GM21390 (cell line): Measurements from ENCODE around the gene BTG1.
"Not testable (repeated sequence)": the region's sequence is repeated elsewhere in the genome, so short reads cannot be mapped to it uniquely, and the experiment has no call there.

Experiments used
- ATAC-seq: cut with Tn5 transposase; IDR thresholded peaks from one replicate; pipeline ENCODE4 v1.9.1; 2021; ENCODE audit not compliant: unreplicated experiment

The BTG1 gene

GRCh38 chr12:92151916-92152315, 6.3 kb upstream of the BTG1 start:
- ATAC-seq, result no peak

- ATAC-seq, result no peak
Measured at GRCh38 chr12:92149563-92149962, 3.9 kb upstream of the BTG1 start.

GRCh38 chr12:92147491-92147890, 1.8 kb upstream of the BTG1 start:
- no peak for ATAC-seq

- no peak for ATAC-seq
Measured at GRCh38 chr12:92146497-92147224, 1.0 kb upstream of the BTG1 start.

GRCh38 chr12:92145481-92145730, 240 bp downstream of the BTG1 start:
- ATAC-seq, result peak; percentile 4

GRCh38 chr12:92144631-92145480, 790 bp downstream of the BTG1 start:
- no peak for ATAC-seq

GRCh38 chr12:92143686-92144630, 1.7 kb downstream of the BTG1 start:
- peak; percentile 16 for ATAC-seq

GRCh38 chr12:92143258-92143657, 2.4 kb downstream of the BTG1 start:
- no peak for ATAC-seq

- no peak for ATAC-seq
Measured at GRCh38 chr12:92142251-92142926, 3.3 kb downstream of the BTG1 start.

GRCh38 chr12:92141591-92142121, 4.0 kb downstream of the BTG1 start:
- ATAC-seq, result no peak

GRCh38 chr12:92140896-92141536, 4.6 kb downstream of the BTG1 start:
- ATAC-seq, result no peak

- ATAC-seq, result no peak
Measured at GRCh38 chr12:92140156-92140555, 5.5 kb downstream of the BTG1 start.

GRCh38 chr12:92139634-92140150, 6.0 kb downstream of the BTG1 start:
- ATAC-seq, result no peak

- no peak for ATAC-seq
Measured at GRCh38 chr12:92138626-92139025, 7.0 kb downstream of the BTG1 start.

- no peak for ATAC-seq
Measured at GRCh38 chr12:92138144-92138543, 7.5 kb downstream of the BTG1 start.

GRCh38 chr12:92136965-92137721, 8.5 kb downstream of the BTG1 start:
- no peak for ATAC-seq

- ATAC-seq, result no peak
Measured at GRCh38 chr12:92136026-92136730, 9.5 kb downstream of the BTG1 start.

- ATAC-seq, result not testable (repeated sequence)
Measured at GRCh38 chr12:92135541-92135940, 10.1 kb downstream of the BTG1 start.
